GM19099 (cell line): ENCODE data around the gene RAPGEF4.

Experiments
- POLR2A ChIP-seq: IDR thresholded peaks from 3 replicates; pipeline ENCODE4 v1.6.1; 2011; ENCODE audit warnings: low read depth; ENCODE audit not compliant: insufficient read length; ENCODE audit errors: extremely low read depth

Gene RAPGEF4

GRCh38 chr2:173028671-173029070 lies 293.0 kb downstream of the RAPGEF4 start:
- TF ChIP-seq POLR2A, result no peak

GRCh38 chr2:173030561-173031490 lies 295.2 kb downstream of the RAPGEF4 start:
- TF ChIP-seq POLR2A, result no peak

- no peak for TF ChIP-seq POLR2A
Observed at GRCh38 chr2:173032032-173032431, 296.4 kb downstream of the RAPGEF4 start.

- no peak for TF ChIP-seq POLR2A
Observed at GRCh38 chr2:173033084-173033483, 297.4 kb downstream of the RAPGEF4 start.

GRCh38 chr2:173034143-173034542 lies 298.5 kb downstream of the RAPGEF4 start:
- no peak for TF ChIP-seq POLR2A

GRCh38 chr2:173037245-173038120 lies 301.8 kb downstream of the RAPGEF4 start:
- TF ChIP-seq POLR2A, result no peak

- TF ChIP-seq POLR2A, result no peak
Observed at GRCh38 chr2:173040729-173041128, 305.1 kb downstream of the RAPGEF4 start.

GRCh38 chr2:173043476-173043875 lies 307.8 kb downstream of the RAPGEF4 start:
- TF ChIP-seq POLR2A, result no peak

GRCh38 chr2:173043897-173044519 lies 308.4 kb downstream of the RAPGEF4 start:
- no peak for TF ChIP-seq POLR2A

GRCh38 chr2:173044686-173045085 lies 309.0 kb downstream of the RAPGEF4 start:
- no peak for TF ChIP-seq POLR2A

GRCh38 chr2:173045181-173045580 lies 309.5 kb downstream of the RAPGEF4 start:
- TF ChIP-seq POLR2A, result no peak

- no peak for TF ChIP-seq POLR2A
Observed at GRCh38 chr2:173048522-173048896, 312.9 kb downstream of the RAPGEF4 start.

- no peak for TF ChIP-seq POLR2A
Observed at GRCh38 chr2:173048897-173049661, 313.4 kb downstream of the RAPGEF4 start.

- no peak for TF ChIP-seq POLR2A
Observed at GRCh38 chr2:173049831-173050230, 314.2 kb downstream of the RAPGEF4 start.
